ENCODE results near the gene HTR7. TPM values are rescaled to one million over a fixed set of nuclear protein-coding genes. Genes with fewer than 3 reads are reported as not detected.

Gene HTR7
- total RNA-seq, 1 donor from 2014 or later: 0.06 TPM

- TF ChIP-seq CTCF (conservative IDR thresholded peaks at IDR 0.05; ENCODE audit: low read depth, low read length): no peak
- no peak for DNase-seq (ENCODE audit: low read depth)
- H3K4me3 ChIP-seq (ENCODE audit: low read depth, low read length): no peak overlapping the region
Observed at GRCh38 chr10:90695915-90696676, 161.7 kb downstream of the HTR7 start.

Other genes starting within 250 kb of the HTR7 start
- 52.8 and 65.3 TPM in 2 replicates for gene RPP30, start 13.9 kb upstream of the HTR7 start, total RNA-seq
- gene ANKRD1, start 63.0 kb upstream of the HTR7 start, total RNA-seq: 72.2 and 127 TPM in 2 replicates

Measured in epithelial cell of proximal tubule (primary cell).